Epithelial cell of proximal tubule (primary cell): ENCODE data around the gene F2RL2. TPM values are rescaled to one million over a fixed set of nuclear protein-coding genes. Genes with fewer than 3 reads are reported as not detected.

ENCODE experiments used
- DNase-seq: peaks from one replicate; pipeline ENCODE4 v3.0.0-alpha.2; 2011; ENCODE audit warnings: low read depth
- H3K4me3 ChIP-seq: 2 replicates; pipeline ENCODE4 v1.5.1; 2011; ENCODE audit warnings: low read depth, mild to moderate bottlenecking, low read length
- total RNA-seq: library from RNA; depleted of rRNA; stranded (reverse); fragments of >200 nt; gene quantifications from 2 replicates; pipeline ENCODE4 v1.2.3, GENCODE V29; 2015
- TF ChIP-seq, protein P1 (sequence below): conservative IDR thresholded peaks from 2 replicates; pipeline ENCODE4 v1.5.1; 2012; ENCODE audit warnings: low read depth, mild to moderate bottlenecking, low read length

The F2RL2 gene, protein sequence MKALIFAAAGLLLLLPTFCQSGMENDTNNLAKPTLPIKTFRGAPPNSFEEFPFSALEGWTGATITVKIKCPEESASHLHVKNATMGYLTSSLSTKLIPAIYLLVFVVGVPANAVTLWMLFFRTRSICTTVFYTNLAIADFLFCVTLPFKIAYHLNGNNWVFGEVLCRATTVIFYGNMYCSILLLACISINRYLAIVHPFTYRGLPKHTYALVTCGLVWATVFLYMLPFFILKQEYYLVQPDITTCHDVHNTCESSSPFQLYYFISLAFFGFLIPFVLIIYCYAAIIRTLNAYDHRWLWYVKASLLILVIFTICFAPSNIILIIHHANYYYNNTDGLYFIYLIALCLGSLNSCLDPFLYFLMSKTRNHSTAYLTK
- total RNA-seq = 2.4 and 7.2 TPM in 2 replicates

DNA sequence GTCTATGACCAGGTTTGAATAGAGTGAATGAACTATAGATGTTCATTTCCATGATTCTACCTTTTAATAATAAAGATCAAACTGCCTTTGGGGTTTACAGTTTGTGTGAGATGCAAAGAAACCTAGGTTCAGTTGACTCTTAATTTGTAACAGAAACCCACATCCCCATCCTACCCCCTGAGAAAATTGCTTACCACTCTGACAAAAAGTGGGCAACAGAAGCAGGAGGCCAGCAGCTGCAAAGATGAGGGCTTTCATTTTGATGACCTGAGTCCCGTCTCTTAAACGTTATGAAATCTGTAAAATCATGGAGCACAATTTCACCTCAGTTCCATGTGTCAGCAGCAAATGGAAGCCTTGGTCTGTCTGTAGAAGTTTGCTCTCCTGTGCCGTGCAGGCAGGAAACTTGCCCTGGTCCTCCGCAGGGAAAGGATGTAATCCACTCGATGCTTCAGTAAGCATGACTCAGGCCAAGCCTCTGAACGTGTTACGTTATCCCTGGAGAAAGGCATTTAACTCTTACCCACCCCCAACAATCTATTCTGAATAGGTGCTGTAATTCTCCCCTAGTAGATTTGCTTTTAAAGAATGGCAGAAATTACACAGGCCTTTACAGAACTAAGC, at the start of gene F2RL2:
Gene F2RL2, minus strand, starts transcription at position 431 of the 624 bp plus-strand sequence. Its CDS starts 173 bp downstream, at position 258.
- peak; percentile 43 for DNase-seq
- TF ChIP-seq, protein P1, sequence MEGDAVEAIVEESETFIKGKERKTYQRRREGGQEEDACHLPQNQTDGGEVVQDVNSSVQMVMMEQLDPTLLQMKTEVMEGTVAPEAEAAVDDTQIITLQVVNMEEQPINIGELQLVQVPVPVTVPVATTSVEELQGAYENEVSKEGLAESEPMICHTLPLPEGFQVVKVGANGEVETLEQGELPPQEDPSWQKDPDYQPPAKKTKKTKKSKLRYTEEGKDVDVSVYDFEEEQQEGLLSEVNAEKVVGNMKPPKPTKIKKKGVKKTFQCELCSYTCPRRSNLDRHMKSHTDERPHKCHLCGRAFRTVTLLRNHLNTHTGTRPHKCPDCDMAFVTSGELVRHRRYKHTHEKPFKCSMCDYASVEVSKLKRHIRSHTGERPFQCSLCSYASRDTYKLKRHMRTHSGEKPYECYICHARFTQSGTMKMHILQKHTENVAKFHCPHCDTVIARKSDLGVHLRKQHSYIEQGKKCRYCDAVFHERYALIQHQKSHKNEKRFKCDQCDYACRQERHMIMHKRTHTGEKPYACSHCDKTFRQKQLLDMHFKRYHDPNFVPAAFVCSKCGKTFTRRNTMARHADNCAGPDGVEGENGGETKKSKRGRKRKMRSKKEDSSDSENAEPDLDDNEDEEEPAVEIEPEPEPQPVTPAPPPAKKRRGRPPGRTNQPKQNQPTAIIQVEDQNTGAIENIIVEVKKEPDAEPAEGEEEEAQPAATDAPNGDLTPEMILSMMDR = no peak
- H3K4me3 ChIP-seq = no peak within 1 kb of the TSS

DNA sequence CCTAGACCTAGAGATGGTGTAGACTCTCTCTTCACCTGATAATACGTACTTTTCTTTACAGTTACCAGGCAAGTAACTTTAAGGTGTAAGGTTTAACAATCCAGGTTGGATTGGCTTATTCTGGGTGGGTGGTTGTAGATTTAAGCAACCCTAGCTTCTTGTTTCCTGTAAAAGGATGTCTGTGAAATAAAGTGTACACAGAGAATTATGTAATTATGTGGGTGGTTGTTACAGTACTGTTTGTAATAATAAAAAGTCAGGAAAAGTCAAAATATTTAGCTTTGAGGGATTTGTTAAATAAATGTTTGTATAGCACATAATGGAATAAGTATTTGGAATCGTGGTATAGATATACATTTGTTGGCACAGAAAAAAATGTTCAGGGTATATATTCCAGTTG, 49.0 kb upstream of the F2RL2 start:
- H3K4me3 ChIP-seq = no peak overlapping the region
- DNase-seq = no peak
- TF ChIP-seq, protein P1 = no peak

DNA sequence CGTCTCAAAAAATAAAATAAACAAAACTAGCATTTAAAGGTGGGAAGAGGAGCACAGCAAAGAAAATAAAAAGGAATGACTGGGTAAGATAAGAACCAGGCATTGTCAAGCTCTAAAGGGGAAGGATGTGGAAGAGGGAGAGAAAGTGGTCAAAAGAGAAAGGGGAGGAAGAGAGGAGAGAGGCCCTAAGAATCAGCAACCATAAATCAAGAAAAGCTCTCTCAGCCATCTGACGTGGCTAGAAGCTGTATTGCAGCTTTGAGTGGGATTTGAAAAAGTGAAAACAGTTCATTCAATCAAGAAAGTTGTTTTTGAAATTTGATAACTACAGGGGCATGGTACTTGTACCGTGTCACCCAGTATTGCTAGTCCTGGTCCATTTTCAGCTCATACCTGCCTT, 47.3 kb upstream of the F2RL2 start:
- DNase-seq = no peak
- H3K4me3 ChIP-seq = no peak overlapping the region
- TF ChIP-seq, protein P1 = no peak

DNA sequence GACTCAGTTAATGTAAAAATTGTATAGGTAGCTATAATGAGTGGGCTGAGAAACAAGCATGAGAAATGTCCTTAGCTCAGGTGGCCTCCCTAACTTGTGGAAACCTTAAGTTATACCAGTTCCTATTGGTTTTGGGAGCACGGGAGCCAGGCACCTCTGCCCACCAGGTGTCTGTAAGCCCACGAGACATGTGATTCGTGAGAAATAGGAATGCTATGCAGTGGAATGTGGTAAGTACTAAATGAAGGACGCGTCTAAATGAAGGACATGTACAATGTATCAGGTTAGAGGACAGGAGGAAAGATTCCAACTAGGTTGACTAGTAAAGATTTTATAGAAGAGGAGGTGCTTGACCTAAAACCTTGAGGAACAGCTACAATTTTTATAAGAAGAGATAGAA, 46.0 kb upstream of the F2RL2 start:
- no peak overlapping the region for H3K4me3 ChIP-seq
- TF ChIP-seq, protein P1 = no peak
- DNase-seq = no peak

DNA sequence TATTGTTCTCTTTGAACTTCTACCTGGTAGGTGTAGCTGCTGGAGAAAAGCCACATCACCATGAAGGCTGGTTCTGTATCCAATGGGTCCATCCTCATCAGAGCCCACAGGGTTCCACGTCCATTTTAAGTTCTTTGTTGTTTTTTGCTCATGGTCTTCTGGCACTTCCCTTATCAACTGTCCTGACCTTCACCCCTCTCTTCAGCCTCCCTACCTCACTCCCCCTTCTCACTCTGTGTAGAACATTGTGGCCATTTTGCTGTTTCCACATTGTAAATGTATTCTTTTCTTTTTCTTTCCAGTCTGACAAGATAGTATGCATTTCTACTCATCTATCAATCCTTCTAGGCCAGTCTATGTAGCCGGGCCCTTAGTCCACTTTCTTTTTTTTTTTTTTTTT, 44.3 kb upstream of the F2RL2 start:
- TF ChIP-seq, protein P1 = no peak
- H3K4me3 ChIP-seq = no peak overlapping the region
- no peak for DNase-seq

DNA sequence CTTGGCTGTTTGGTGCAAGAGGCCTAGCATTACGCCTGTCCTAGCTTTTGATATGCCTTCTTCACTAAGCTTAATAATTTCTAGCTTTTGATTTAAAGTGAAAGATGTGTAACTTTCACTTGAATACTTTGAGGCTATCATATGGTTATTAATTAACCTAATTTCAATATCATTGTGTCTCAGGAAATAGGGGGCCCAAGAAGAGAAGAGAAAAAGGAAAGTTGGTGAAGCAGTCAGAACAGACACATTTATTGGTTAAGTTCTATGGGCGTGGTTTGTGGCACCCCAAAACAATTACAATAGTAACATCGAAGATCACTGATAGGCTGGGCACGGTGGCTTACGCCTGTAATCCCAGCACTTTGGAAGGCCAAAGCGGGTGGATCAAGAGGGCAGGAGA, 40.9 kb upstream of the F2RL2 start:
- no peak overlapping the region for H3K4me3 ChIP-seq
- no peak for DNase-seq
- TF ChIP-seq, protein P1 = no peak

DNA sequence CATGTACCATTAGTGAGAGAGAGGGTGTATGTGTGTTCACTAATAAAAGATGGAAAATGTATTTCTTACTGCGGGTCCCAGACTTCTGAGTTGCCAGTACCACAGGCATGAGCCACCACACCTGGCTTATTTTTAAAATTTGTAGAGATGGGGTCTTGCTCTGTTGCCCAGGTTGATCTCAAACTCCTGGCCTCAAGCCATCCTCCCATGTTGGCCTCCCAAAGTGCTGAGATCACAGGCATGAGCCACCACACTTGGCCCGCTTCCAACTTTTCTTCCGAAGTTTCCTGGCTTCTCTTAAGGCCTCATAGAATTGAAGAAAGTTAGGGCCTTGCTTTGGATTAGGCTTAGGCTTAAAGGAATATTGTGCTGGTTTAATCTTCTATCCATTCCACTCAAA, 40.4 kb upstream of the F2RL2 start:
- TF ChIP-seq, protein P1 = no peak

More for the DNA sequence above, 40.4 kb upstream of the F2RL2 start:
- DNase-seq = no peak
- H3K4me3 ChIP-seq = no peak overlapping the region
